Hepatic stellate cell (primary cell): ENCODE results near the gene SH3BP5.

ENCODE experiments used
- DNase-seq: peaks from one replicate; pipeline ENCODE4 v3.0.0; 2011; ENCODE audit warnings: low spot score

Gene SH3BP5

GRCh38 chr3:15347063-15347736 lies 14.8 kb upstream of the SH3BP5 start:
- DNase-seq, result no peak

DNA sequence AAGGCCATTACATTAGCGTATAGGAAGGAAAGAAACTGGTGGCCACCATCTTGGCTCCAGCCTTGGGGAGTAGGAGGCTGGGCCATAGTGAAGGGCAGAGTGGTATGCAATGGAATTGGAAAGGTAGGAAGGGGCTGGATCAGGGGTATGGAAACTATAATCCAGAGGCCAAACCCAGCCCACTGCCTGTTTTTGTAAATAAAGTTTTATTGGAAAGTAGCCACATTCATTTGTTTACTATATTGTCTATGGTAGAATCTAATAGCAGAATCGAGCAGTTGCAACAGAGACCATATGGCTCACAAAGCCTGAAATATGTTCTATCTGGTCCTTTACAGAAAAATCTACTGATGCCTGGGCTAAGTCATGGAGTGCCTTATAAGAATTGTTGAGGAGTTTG lies 14.1 kb upstream of the SH3BP5 start:
- no peak for DNase-seq

- no peak for DNase-seq
Measured at GRCh38 chr3:15345608-15346137, 13.3 kb upstream of the SH3BP5 start.

DNA sequence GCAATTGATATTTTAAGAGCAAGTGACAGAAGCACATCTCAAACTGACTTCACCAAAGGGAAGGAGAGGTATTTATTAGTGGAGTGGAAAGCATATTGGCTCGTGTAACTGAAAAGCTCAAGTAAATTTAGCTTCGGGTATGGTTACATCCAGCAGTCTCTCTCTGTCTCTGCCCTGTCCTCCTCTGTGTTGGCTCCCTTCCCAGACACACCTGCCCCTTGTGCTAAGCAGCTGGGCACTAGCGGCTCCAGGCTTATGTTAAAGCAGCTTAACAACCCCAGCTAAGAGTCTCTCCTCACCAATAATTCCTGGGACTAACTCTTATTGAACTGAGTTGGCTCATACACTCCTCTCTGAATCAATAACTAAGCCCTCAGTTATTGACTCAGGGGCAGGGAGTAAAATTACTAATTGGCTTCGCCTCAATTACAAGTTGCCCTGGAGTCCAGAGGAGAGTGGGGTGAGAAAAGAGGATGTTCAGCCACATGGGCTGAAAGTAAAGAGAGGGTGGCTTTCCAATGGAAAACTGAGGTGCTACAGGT lies 12.8 kb upstream of the SH3BP5 start:
- no peak for DNase-seq

DNA sequence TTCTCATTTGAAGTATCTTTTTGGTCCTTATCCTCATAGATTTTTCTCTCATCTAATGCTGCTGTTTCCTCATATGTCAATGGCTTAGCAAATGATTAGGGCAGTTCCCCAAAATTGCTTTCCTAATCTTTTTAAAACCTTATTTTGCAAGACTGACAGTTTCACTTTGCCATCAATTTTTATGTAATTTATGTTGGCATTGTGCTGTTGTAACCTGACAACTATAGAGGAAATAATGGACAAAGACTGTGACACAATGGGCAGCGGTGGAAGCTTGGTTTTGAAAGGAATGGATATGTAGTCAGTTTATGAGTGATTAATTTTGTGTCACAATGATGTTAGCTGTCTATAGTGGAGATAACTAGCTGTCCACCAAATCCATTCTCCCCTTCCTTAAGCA lies 10.6 kb upstream of the SH3BP5 start:
- DNase-seq, result no peak

- DNase-seq, result no peak
Measured at GRCh38 chr3:15342246-15342645, 9.9 kb upstream of the SH3BP5 start.

DNA sequence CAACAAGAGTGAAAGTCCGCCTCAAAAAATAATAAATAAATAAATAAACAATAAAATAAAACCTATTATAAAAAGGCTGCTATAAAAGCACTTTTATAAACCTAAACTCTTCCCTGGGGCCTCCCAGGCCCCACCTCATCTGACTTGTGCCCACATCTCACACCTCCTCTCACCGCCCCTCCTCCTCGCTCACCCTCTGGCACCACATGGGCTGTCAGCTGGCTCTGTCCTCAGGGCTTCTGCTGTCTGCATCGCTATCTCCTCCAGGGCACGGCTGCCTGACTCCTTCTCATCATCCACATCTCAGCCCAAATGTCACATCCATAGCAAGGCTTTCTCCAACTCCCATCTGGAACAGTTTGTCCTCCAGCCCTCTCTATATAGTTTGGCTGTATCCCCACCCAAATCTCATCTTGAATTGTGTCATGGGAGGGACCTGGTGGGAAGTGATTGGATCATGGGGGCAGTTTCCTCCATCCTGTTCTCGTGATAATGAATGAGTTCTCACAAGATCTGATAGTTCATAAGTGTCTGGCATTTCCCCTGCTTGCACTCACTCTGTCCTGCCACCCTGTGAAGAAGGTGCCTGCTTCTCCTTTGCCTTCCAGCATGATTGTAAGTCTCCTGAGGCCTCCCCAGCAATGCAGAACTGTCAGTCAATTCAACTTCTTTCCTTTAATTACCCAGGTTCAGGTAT lies 8.8 kb upstream of the SH3BP5 start:
- no peak for DNase-seq

DNA sequence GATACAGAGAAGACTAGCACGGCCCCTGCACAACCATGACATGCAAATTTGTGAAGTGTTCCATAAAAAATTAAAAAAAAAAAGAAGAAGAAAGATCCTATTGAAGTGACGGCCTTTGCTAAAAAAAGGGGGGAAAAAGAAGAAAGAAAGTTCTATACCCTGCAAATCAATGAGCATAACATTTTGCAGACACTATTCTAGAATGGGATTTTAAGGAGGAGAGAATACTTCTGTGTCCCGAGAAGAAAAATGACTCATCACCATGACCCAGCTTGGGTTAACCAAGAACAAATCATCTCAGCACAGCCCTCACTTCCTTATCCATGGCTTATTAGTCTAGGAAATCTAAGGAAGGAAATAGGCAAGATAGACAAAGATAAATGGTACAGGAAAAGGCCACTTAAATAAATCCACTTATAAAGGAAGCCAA lies 7.4 kb upstream of the SH3BP5 start:
- DNase-seq, result peak; percentile 26

- DNase-seq, result no peak
Measured at GRCh38 chr3:15339001-15339400, 6.6 kb upstream of the SH3BP5 start.

GRCh38 chr3:15337963-15338362 lies 5.6 kb upstream of the SH3BP5 start:
- DNase-seq, result no peak

- DNase-seq, result no peak
Measured at GRCh38 chr3:15336057-15336456, 3.7 kb upstream of the SH3BP5 start.

DNA sequence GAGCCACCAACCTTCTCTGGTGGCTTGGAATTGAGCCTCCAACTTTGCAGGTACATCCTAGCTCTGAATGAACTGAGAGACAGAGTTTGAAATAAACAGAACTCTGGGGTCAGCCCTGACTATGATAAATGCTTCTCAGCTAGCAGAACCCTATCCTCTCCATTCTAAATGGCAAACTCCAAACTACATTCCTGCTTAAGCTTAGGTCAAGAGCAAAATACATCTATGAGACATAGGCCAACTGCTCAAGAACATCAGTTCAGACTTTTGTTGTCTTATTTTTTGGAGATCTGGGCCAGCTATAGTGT lies 1.5 kb upstream of the SH3BP5 start:
- no peak for DNase-seq

DNA sequence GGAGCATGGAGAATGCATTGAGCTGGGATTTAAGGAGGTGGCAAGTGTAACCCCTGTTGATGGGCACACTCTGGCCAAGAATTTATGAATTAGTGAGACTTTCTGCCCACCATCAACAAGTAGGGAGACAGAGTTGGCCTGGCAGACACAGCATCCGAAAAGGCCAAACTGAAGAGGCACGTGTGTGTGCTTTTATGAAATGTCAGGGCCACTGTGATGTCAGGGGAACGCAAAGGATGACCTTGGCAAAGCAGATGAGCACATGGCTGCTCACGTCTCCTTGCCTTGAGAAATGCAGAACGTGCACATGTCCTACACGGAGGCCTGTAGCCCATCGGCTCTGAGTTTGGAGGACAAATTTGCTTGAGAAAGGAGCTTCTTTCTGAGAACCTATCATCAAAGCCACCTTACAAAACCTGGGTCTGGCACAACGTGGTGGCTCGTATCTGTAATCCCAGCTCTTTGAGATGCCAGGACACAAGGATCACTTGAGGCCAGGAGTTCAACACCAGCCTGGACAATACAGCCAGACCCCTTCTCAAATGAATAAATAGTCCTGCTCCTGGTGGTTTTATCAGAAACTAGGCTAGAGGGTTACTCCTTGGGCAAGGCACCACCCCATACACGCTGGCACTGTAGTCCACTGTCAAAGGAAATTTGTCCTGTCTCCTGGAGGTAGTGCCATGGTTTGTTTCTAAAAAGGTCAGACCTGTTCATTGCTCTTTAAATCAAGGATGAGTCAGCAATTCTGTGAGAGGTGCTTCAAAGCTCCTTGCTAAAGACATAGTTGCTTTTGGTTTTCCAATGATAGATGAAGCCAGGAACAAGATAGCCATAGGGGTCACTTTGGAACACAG lies 941 bp upstream of the SH3BP5 start:
- DNase-seq, result no peak

DNA sequence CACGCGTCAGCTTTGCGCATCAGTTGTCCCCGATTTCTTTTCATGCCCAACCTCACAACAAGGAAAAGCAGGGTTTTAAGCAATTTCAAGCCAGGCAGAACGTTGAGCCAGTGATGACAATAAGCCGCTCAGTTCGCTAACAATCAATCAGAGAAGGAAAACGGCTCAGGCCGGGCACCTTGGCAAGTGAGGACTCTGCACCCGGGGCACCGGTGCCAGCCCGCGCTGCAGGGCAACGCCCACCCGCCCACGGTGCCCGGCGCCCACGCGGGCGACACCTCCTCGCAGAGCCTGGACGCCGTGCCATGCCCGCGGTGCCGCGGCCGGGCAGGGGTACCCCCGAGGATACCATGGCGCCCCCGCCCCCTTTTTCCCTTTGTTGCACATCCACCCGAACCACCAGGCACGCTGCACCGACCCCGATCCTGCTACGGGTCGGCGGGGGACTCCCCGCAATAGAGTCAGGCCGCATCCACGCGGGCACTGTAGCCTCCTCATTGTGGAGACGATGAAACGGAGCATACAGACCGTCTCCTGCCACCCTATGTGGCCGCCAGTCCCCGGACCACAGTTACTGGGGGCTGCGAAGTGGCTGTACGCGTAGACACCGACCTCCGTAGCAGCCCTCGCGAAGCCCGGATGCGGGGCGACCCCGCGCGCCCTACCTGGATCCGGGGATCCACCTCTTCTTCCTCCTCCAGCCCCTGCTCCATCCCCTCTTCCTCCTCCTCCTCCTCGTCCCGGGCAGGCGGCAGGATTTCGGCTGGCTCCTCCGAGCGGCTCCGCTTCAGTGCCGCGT lies 581 bp downstream of the SH3BP5 start:
- peak; percentile 27 for DNase-seq

DNA sequence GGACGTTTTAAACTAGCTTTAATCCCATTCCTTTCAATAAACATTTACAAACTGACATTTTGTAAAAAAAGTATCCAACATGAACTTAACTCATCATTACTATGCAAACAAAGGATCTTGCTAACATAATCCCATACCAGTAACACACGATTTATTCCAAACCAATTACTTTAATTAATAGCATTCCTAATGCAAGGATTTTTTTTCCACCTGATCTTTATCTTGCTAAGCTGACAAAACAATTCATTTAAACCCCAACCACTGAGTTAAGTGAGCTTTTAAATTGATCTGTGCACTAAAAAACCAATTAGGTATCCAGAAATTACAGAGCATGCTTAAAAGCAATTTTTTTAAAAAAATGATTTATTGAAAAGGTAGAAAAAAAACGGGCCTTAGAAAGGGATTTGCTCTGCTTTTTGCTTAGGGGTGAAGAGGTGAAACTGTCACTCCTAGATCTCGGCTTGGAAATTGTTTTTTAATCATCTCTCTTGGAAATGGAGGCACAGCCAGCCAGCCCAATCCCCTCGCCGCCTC lies 1.2 kb downstream of the SH3BP5 start:
- no peak for DNase-seq

DNA sequence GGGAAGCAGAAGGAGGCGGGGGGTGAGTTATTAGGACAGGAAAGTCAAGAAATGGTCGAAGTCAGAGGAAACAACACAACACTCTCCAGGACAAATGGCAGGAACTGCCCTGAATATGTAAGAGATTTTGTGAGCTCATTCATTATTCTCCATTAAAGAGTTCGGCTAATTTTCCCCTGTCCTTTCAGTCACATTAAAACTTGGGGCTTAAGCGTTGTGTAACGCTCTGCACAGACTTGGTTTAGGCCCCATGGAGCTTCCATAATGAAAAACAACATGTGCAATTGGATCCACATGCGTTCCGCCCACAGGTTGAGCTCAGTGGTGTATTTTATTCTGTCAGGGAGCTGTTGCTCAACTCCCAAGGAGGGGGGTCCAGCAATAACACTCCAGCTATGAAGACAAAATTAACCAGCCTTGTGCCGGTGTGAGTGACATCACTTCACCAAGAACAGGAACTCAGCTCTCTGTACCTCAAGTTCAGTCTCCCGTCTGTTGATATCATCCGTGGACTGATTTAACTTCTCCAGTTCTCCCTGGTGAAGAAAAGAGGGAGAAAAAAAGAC lies 2.3 kb downstream of the SH3BP5 start:
- DNase-seq, result no peak

DNA sequence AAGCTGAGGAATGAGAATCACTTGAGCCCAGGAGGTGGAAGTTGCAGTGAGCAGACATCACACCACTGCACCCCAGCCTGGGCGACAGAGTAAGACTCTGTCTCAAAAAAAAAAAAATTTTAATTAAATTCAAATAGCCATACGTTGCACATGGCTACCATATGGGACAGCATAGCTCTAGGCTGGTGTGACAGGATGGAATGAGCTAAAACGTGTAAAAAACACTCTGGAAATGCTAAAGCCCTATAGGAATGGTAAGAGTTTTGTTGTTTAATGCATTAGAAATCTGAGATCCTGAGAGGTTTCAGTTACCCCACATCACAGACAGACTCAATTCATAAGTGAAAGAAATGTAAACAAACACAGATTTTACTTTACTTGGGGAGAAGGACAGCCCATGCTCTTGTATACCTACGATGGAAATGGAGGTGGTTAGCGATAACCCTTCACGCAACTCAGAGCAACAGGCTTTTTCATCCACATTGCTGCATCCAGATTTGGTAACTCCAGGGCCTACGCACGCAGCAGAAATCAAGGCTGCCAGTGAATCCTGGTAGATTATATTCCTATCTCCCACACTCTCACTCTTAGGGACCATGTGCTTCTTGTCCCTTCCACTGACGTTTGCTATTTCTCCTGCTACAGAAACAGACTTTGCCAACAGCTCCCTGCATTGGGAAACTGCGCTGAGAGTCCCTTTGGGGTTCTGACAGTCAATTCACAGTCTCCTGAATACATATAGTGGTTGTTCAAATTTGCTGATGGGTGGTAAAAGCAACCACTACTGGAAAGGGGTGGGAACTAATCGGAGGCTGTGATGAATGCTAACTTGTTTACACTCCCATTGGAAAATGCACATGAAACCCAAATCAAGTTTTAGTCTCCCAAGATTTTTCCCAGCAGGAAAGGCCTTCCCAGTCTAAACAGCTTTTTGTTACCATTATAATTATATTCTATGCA lies 3.1 kb downstream of the SH3BP5 start:
- DNase-seq, result no peak

DNA sequence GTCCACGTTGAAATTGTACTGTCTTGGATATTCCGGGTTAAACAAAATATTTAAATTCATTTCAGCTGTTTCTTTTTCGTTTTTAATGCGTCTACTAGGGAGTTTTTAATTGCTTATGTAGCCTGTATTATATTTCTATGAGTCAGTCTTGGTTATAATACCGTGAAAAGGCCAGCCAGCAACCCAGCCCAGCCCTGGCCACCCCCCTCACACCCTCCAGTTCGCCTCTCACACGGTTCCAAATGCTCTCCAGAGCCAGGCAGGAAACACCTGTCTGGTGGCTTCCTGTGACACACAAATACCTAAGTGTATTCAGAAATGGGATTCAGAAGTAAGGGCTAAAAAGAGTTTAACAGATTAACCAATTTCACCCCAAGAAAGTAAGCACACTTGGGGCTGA lies 4.4 kb downstream of the SH3BP5 start:
- DNase-seq, result no peak

GRCh38 chr3:15326673-15327072 lies 5.7 kb downstream of the SH3BP5 start:
- no peak for DNase-seq

DNA sequence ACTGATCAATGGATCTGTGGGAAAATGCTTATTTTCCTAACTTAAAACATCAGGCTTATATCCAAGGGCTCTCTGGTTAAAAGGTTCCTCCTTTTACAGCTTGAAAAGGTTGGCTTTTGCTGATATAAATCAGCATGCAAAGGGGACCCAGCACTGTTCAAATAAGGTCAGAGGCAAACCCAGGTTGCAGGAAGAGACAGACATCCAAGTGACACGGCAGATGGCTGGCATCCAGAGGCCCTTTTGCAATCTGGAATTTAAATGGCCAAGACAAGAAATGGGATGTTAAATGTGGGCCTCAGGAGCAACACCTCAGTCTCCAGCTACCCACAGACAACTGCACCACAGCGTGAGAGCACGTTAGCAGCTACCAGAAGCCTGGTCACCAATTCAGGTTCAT lies 6.3 kb downstream of the SH3BP5 start:
- DNase-seq, result no peak
